HL-60/S4 (cell line): ENCODE data around the gene TXNRD2.
"Not testable (repeated sequence)": the region's sequence is repeated elsewhere in the genome, so short reads cannot be mapped to it uniquely, and the experiment has no call there.

Source experiments
- in situ Hi-C: fragments of 300-500 bp; cut with MboI; formaldehyde crosslinking; loops from 2 replicates; pipeline ENCODE4 v1.14.3; 2022; ENCODE audit warnings: low sequenced_read_pairs

TXNRD2 gene

GRCh38 chr22:19831979-19832378 is 109.6 kb downstream of the TXNRD2 start:
- in situ Hi-C loops, result not testable (repeated sequence)

GRCh38 chr22:19831016-19831415 is 110.6 kb downstream of the TXNRD2 start:
- in situ Hi-C loops, result no loop called here

DNA sequence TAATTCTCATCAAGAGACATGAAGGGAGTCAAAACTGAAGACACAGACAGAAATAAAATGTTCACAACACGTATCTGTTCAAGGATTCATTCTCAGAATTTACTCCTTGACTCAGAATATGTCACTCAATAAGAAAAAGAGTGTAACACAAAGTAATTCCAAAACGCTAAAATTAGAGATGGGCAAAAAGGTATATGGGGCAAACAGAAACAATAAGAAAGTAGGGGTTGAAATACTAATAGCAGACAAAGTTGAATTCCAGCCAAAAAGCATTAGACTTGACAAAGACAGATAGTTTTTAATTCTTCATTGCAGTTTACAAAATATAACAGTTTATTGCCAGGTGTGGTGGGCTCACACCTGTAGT is 113.6 kb downstream of the TXNRD2 start:
- in situ Hi-C loops, result no loop called here

DNA sequence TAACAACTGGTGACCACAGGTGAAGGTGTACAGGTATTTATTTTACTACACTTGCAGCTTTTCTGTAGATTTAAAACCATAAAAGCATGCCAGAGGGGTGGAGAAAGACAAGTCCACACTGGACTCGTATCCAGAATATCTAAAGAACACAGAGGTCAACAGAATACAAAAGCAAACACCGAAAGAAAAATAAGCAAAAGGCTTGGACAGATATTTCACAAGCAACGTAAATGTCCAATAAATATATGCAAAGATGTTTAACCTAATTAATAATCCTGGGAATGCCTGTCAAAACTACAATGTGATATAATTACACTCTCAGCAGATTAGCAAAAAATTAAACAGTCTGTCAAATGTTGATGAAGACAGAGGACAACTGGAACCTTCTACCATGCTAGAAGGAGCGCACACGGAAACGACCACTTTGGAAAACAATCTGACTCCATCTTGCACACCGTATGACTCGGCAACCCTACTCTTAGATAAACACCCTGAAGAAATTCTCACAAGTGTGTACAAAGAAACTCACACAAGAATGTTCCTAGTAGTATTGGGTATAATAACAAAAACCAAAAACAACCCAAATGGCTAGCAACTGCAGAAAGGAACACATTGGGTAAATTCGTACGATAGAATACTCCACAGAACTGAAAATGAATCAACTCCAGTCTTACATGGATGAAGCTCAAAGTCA is 114.1 kb downstream of the TXNRD2 start:
- in situ Hi-C loops, result no loop called here

GRCh38 chr22:19826619-19826950 is 115.0 kb downstream of the TXNRD2 start:
- in situ Hi-C loops, result no loop called here

DNA sequence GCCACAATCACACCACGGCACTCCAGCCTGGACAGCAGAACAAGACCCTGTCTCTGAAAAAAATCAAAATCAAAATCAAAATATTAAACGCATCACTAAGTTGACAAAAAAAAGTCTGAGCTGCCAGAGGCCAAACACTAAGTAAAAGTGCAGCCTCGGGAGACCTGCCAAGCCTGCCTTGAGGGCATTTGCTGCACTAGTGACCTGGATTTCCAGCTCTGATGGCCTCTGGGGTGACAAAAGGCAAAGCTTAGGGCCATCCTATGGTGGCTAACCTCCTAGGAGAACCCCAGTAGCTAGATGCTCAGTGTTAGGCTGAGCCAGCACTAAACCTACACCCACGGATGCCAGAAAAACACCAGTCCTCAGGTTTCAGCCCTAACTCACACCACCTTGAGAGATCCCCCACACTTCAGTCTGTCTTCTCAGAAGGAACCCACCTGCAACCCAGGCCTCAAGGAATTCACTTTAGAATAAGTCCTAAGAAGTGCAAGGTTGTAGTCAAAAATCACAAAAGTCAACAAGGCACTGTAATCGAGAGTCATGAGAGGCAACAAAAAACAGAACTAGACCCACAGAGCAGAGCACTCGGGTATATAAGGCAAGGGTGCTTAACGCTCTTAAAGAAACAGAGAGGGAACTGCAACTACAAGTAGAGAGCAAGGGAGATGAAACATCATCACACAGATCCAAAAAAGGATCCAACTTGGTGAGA is 115.6 kb downstream of the TXNRD2 start:
- in situ Hi-C loops, result no loop called here
